GM18867 (cell line): ENCODE measurements around the gene APOB.

ENCODE experiments used
- ATAC-seq: cut with Tn5 transposase; IDR thresholded peaks from one replicate; pipeline ENCODE4 v1.9.1; 2021; ENCODE audit warnings: mild to moderate bottlenecking, moderate library complexity; ENCODE audit not compliant: unreplicated experiment

APOB gene

GRCh38 chr2:21020031-21020667, 23.7 kb downstream of the APOB start:
- ATAC-seq = no peak

- ATAC-seq = no peak
Measured at GRCh38 chr2:21019678-21020021, 24.2 kb downstream of the APOB start.

- no peak for ATAC-seq
Measured at GRCh38 chr2:21019000-21019677, 24.7 kb downstream of the APOB start.

GRCh38 chr2:21018290-21018689, 25.6 kb downstream of the APOB start:
- ATAC-seq = no peak

- ATAC-seq = no peak
Measured at GRCh38 chr2:21017748-21018276, 26.1 kb downstream of the APOB start.

GRCh38 chr2:21015281-21015645, 28.6 kb downstream of the APOB start:
- no peak for ATAC-seq

- no peak for ATAC-seq
Measured at GRCh38 chr2:21014364-21015280, 29.3 kb downstream of the APOB start.

- no peak for ATAC-seq
Measured at GRCh38 chr2:21013043-21013816, 30.6 kb downstream of the APOB start.

GRCh38 chr2:21012557-21012937, 31.3 kb downstream of the APOB start:
- no peak for ATAC-seq

- ATAC-seq = no peak
Measured at GRCh38 chr2:21011876-21012556, 31.9 kb downstream of the APOB start.

GRCh38 chr2:21011453-21011852, 32.4 kb downstream of the APOB start:
- ATAC-seq = no peak

- no peak for ATAC-seq
Measured at GRCh38 chr2:21010813-21011439, 32.9 kb downstream of the APOB start.

GRCh38 chr2:21009662-21010225, 34.1 kb downstream of the APOB start:
- ATAC-seq = no peak

GRCh38 chr2:21008790-21009661, 34.8 kb downstream of the APOB start:
- ATAC-seq = no peak

GRCh38 chr2:21008014-21008789, 35.7 kb downstream of the APOB start:
- no peak for ATAC-seq

GRCh38 chr2:21007129-21008013, 36.5 kb downstream of the APOB start:
- ATAC-seq = no peak
